ENCODE results near the gene LPIN1.
"Not testable (repeated sequence)": the region's sequence is repeated elsewhere in the genome, so short reads cannot be mapped to it uniquely, and the experiment has no call there.

Gene LPIN1

GRCh38 chr2:11814979-11815510 lies 68.6 kb downstream of the LPIN1 start:
- no peak for DNase-seq

- not testable (repeated sequence) for DNase-seq
Observed at GRCh38 chr2:11816935-11817334, 70.5 kb downstream of the LPIN1 start.

- DNase-seq: no peak
Observed at GRCh38 chr2:11819235-11819729, 72.8 kb downstream of the LPIN1 start.

- DNase-seq: no peak
Observed at GRCh38 chr2:11820650-11821049, 74.2 kb downstream of the LPIN1 start.

GRCh38 chr2:11821705-11822104 lies 75.3 kb downstream of the LPIN1 start:
- DNase-seq: no peak

- not testable (repeated sequence) for DNase-seq
Observed at GRCh38 chr2:11822359-11822745, 75.9 kb downstream of the LPIN1 start.

GRCh38 chr2:11822746-11823451 lies 76.5 kb downstream of the LPIN1 start:
- no peak for DNase-seq

- DNase-seq: no peak
Observed at GRCh38 chr2:11824901-11825828, 78.7 kb downstream of the LPIN1 start.

- peak; percentile 14 for DNase-seq
Observed at GRCh38 chr2:11827547-11827946, 81.1 kb downstream of the LPIN1 start.

- no peak for DNase-seq
Observed at GRCh38 chr2:11828933-11829323, 82.5 kb downstream of the LPIN1 start.

- DNase-seq: peak; percentile 72
Observed at GRCh38 chr2:11829324-11829946, 83.0 kb downstream of the LPIN1 start.

GRCh38 chr2:11829947-11830707 lies 83.7 kb downstream of the LPIN1 start:
- DNase-seq: peak; percentile 29

GRCh38 chr2:11830708-11831301 lies 84.4 kb downstream of the LPIN1 start:
- no peak for DNase-seq

- no peak for DNase-seq
Observed at GRCh38 chr2:11831415-11831814, 85.0 kb downstream of the LPIN1 start.

- no peak for DNase-seq
Observed at GRCh38 chr2:11832531-11832930, 86.1 kb downstream of the LPIN1 start.

GRCh38 chr2:11833601-11834000 lies 87.2 kb downstream of the LPIN1 start:
- no peak for DNase-seq

GRCh38 chr2:11835403-11835802 lies 89.0 kb downstream of the LPIN1 start:
- DNase-seq: no peak

- DNase-seq: no peak
Observed at GRCh38 chr2:11836647-11837219, 90.3 kb downstream of the LPIN1 start.

GRCh38 chr2:11837875-11838734 lies 91.7 kb downstream of the LPIN1 start:
- no peak for DNase-seq

GRCh38 chr2:11839916-11840315 lies 93.5 kb downstream of the LPIN1 start:
- DNase-seq: no peak

GRCh38 chr2:11842336-11842735 lies 95.9 kb downstream of the LPIN1 start:
- no peak for DNase-seq
